HL-60 (cell line): ENCODE data around the gene CYCS.
A peak's percentile ranks its signal among the peaks of the same experiment; 100 is the strongest.
"Not testable (repeated sequence)": the region's sequence is repeated elsewhere in the genome, so short reads cannot be mapped to it uniquely, and the experiment has no call there.

Experiments used
- DNase-seq, 2 experiments: peaks; one replicate each; pipeline ENCODE4 v3.0.0-alpha.2; 2010 to 2020; ENCODE audit warnings: low read depth in 1 of 2, low spot score in 1 of 2
- H3K27ac ChIP-seq: fragments of 250-450 bp; sonication (Bioruptor Pico); replicated peaks from 2 replicates; pipeline ENCODE4 v1.5.1; 2020; ENCODE audit warnings: mild to moderate bottlenecking, moderate library complexity
- H3K27me3 ChIP-seq: fragments of 250-450 bp; sonication (Bioruptor Pico); 2 replicates; pipeline ENCODE4 v1.5.1; 2021; ENCODE audit warnings: mild to moderate bottlenecking, moderate library complexity; ENCODE audit not compliant: insufficient read depth, poor library complexity, severe bottlenecking
- H3K4me3 ChIP-seq: replicated peaks from 2 replicates; pipeline ENCODE4 v1.5.1; 2011; ENCODE audit warnings: mild to moderate bottlenecking, control low read depth, low read length; ENCODE audit not compliant: insufficient read depth
- CTCF ChIP-seq: IDR thresholded peaks from one replicate; pipeline ENCODE4 v1.5.1; 2011; ENCODE audit warnings: low read length, control low read depth, inconsistent platforms; ENCODE audit not compliant: insufficient read depth
- GABPA ChIP-seq: IDR thresholded peaks from 2 replicates; pipeline ENCODE4 v1.6.1; 2012; ENCODE audit warnings: low read depth
- POLR2AphosphoS5 ChIP-seq: IDR thresholded peaks from 2 replicates; pipeline ENCODE4 v1.6.1; 2012; ENCODE audit warnings: low read depth
- SPI1 ChIP-seq: IDR thresholded peaks from 2 replicates; pipeline ENCODE4 v1.6.1; 2012; ENCODE audit warnings: low read depth, mild to moderate bottlenecking, borderline replicate concordance
- TF ChIP-seq, protein P1 (sequence below): IDR thresholded peaks from 2 replicates; pipeline ENCODE4 v1.6.1; 2012; ENCODE audit warnings: low read depth; ENCODE audit not compliant: insufficient replicate concordance

Gene CYCS

GRCh38 chr7:25117226-25118047 is 7.6 kb downstream of the CYCS start:
- DNase-seq = no peak
- Histone ChIP-seq H3K4me3 (no peak overlapping the region), H3K27ac (no peak overlapping the region), H3K27me3 (no peaks in the 10 kb centered on the region)
- TF ChIP-seq, protein P1, sequence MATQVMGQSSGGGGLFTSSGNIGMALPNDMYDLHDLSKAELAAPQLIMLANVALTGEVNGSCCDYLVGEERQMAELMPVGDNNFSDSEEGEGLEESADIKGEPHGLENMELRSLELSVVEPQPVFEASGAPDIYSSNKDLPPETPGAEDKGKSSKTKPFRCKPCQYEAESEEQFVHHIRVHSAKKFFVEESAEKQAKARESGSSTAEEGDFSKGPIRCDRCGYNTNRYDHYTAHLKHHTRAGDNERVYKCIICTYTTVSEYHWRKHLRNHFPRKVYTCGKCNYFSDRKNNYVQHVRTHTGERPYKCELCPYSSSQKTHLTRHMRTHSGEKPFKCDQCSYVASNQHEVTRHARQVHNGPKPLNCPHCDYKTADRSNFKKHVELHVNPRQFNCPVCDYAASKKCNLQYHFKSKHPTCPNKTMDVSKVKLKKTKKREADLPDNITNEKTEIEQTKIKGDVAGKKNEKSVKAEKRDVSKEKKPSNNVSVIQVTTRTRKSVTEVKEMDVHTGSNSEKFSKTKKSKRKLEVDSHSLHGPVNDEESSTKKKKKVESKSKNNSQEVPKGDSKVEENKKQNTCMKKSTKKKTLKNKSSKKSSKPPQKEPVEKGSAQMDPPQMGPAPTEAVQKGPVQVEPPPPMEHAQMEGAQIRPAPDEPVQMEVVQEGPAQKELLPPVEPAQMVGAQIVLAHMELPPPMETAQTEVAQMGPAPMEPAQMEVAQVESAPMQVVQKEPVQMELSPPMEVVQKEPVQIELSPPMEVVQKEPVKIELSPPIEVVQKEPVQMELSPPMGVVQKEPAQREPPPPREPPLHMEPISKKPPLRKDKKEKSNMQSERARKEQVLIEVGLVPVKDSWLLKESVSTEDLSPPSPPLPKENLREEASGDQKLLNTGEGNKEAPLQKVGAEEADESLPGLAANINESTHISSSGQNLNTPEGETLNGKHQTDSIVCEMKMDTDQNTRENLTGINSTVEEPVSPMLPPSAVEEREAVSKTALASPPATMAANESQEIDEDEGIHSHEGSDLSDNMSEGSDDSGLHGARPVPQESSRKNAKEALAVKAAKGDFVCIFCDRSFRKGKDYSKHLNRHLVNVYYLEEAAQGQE = no peak
- TF ChIP-seq POLR2AphosphoS5 = no peak; the same call in 1 of the 2 replicates
- TF ChIP-seq SPI1 = 0 out of 2 replicates have a peak, but pooled peaks have one; percentile 3
- no peak for TF ChIP-seq CTCF
- no peak for TF ChIP-seq GABPA

GRCh38 chr7:25116621-25117020 is 8.4 kb downstream of the CYCS start:
- no peak for TF ChIP-seq GABPA
- TF ChIP-seq, protein P1 = peak; percentile 79
- TF ChIP-seq SPI1 = no peak
- TF ChIP-seq CTCF = no peak
- TF ChIP-seq POLR2AphosphoS5 = no peak
- DNase-seq = no peak
- no peak overlapping the region for H3K4me3 ChIP-seq
- H3K27ac ChIP-seq = no peak overlapping the region
- no peaks in the 10 kb centered on the region for H3K27me3 ChIP-seq

DNA sequence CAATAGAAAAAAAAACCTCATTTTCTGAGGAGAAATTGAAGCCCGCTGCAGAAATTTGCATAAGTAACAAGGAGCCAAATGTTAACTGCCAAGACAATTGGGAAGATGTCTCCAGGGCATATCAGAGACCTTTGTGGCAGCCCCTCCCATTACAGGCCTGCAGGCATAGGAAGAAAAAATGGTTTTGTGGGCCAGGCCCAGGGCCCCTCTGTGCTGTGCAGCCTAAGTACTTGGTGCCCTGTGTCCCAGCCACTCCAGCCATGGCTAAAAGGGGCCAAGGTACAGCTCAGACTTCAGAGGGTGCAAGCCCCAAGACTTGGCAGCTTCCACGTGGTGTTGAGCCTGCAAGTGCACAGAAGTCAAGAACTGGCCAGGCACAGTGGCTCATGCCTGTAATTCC is 14.5 kb downstream of the CYCS start:
- H3K27me3 ChIP-seq, H3K27ac ChIP-seq, H3K4me3 ChIP-seq, DNase-seq: not testable (repeated sequence)

- TF ChIP-seq CTCF (no peak), SPI1 (no peak), POLR2AphosphoS5 (no peak), GABPA (no peak)
- TF ChIP-seq, protein P1 = no peak
- Histone ChIP-seq H3K27ac (no peak overlapping the region), H3K27me3 (no peaks in the 10 kb centered on the region), H3K4me3 (no peak overlapping the region)
- DNase-seq = no peak
Measured at GRCh38 chr7:25109276-25109675, 15.8 kb downstream of the CYCS start.
